Endothelial cell of umbilical vein (primary cell): Measurements from ENCODE around the gene USP16. TPM values are rescaled to one million over a fixed set of nuclear protein-coding genes. Genes with fewer than 3 reads are reported as not detected.

ENCODE experiments used
- BruUV-seq: library from RNA; stranded (reverse); fragments of 400-500 nt; replicated peaks from 2 replicates; lab custom pipeline; 2021; lab: Mats Ljungman, UMichigan
- CTCF ChIA-PET: fragments of 300-600, 350-600 bp; sonication (Branson Sonifier 250); formaldehyde crosslinking; loops from one replicate; lab custom pipeline; 2021; ENCODE audit warnings: antibody characterized with exemption, inconsistent platforms; lab: Charles Lee
- POLR2A ChIA-PET: fragments of 300-600, 350-600 bp; sonication (Branson Sonifier 250); formaldehyde crosslinking; loops from one replicate; lab custom pipeline; 2021; ENCODE audit warnings: antibody characterized with exemption, inconsistent platforms; lab: Charles Lee
- DNase-seq: peaks from one replicate; pipeline ENCODE4 v3.0.0-alpha.2; 2011; ENCODE audit warnings: low read depth, low spot score
- FAIRE-seq: peaks from 2 replicates; lab custom pipeline; 2011; peaks lifted over from hg19 to GRCh38; lab: Jason Lieb, UNC
- H2AFZ ChIP-seq: 2 replicates; pipeline ENCODE4 v1.6.0; 2012; ENCODE audit warnings: low read depth, low read length, control low read depth, inconsistent platforms
- H3K27ac ChIP-seq: 2 replicates; pipeline ENCODE4 v1.5.1; 2011; ENCODE audit warnings: low read depth, mild to moderate bottlenecking, control low read depth, low read length, moderate library complexity; ENCODE audit not compliant: insufficient read depth
- H3K27me3 ChIP-seq, 2 experiments: 2 replicates each; pipeline versions ENCODE4 v1.6.0 to v1.6.1; 2011; ENCODE audit warnings: low read length in 2 of 2, mixed read lengths in 1 of 2; ENCODE audit not compliant: control insufficient read depth in 2 of 2, insufficient read depth in 2 of 2
- H3K36me3 ChIP-seq, 2 experiments: 2 replicates in 1 of 2; 3 replicates in 1 of 2; pipeline ENCODE4 v1.5.1; 2011; ENCODE audit warnings: low read length in 2 of 2, mild to moderate bottlenecking in 1 of 2, moderate library complexity in 1 of 2; ENCODE audit not compliant: control insufficient read depth in 2 of 2, insufficient read depth in 2 of 2; ENCODE audit errors: extremely low read depth in 1 of 2
- H3K4me1 ChIP-seq: 3 replicates; pipeline ENCODE4 v1.5.1; 2011; ENCODE audit warnings: mild to moderate bottlenecking, low read length; ENCODE audit not compliant: control insufficient read depth, insufficient read depth; ENCODE audit errors: extremely low read depth
- H3K4me2 ChIP-seq: 2 replicates; pipeline ENCODE4 v1.6.1; 2011; ENCODE audit warnings: low read length, control low read depth, mixed read lengths; ENCODE audit not compliant: insufficient read depth
- H3K4me3 ChIP-seq, 3 experiments: fragments of 200-600 bp in 1 of 3; sonication (generic), shearing (Covaris generic) in 1 of 3; replicated peaks in 1 of 3; 2 replicates each; pipeline ENCODE4 v1.5.1; 2011 to 2016; ENCODE audit warnings: control low read depth in 3 of 3, low read length in 3 of 3, mild to moderate bottlenecking in 2 of 3, inconsistent platforms in 1 of 3, low read depth in 1 of 3, moderate library complexity in 1 of 3; ENCODE audit not compliant: insufficient read depth in 1 of 3
- H3K79me2 ChIP-seq: 2 replicates; pipeline ENCODE4 v1.6.0; 2012; ENCODE audit warnings: low read length, inconsistent platforms; ENCODE audit not compliant: control insufficient read depth, insufficient read depth
- H3K9ac ChIP-seq: replicated peaks from 2 replicates; pipeline ENCODE3; 2011; ENCODE audit warnings: low read length, control low read depth; ENCODE audit not compliant: insufficient read depth; ENCODE audit errors: extremely low read depth
- H3K9me1 ChIP-seq: replicated peaks from 3 replicates; pipeline ENCODE4 v1.6.0; 2011; ENCODE audit warnings: mild to moderate bottlenecking, low read length; ENCODE audit not compliant: control insufficient read depth, insufficient read depth; ENCODE audit errors: extremely low read depth
- H3K9me3 ChIP-seq: replicated peaks from 2 replicates; pipeline ENCODE4 v1.5.1; 2012; ENCODE audit warnings: low read length, inconsistent platforms; ENCODE audit not compliant: control insufficient read depth, insufficient read depth
- H4K20me1 ChIP-seq: replicated peaks from 2 replicates; pipeline ENCODE3; 2011; ENCODE audit warnings: mild to moderate bottlenecking, low read length; ENCODE audit not compliant: control insufficient read depth, insufficient read depth; ENCODE audit errors: extremely low read depth
- CTCF ChIP-seq, 2 donors: IDR thresholded peaks; 1 replicate in 1 of 2; 2 replicates in 1 of 2; pipeline ENCODE4 v1.5.1; 2011; ENCODE audit warnings: low read length in 2 of 2, mild to moderate bottlenecking in 2 of 2, moderate library complexity in 2 of 2, control low read depth in 1 of 2, inconsistent platforms in 1 of 2, low read depth in 1 of 2; ENCODE audit not compliant: insufficient read depth in 1 of 2; ENCODE audit errors: extremely low read depth in 1 of 2
- EZH2 ChIP-seq: IDR thresholded peaks from 2 replicates; pipeline ENCODE4 v1.6.1; 2012; ENCODE audit warnings: borderline replicate concordance, low read depth, mild to moderate bottlenecking, moderate library complexity, low read length, inconsistent platforms; ENCODE audit not compliant: severe bottlenecking
- FOS ChIP-seq: IDR thresholded peaks from 2 replicates; pipeline ENCODE4 v1.6.1; 2011; ENCODE audit warnings: mild to moderate bottlenecking, low read length, moderate library complexity, borderline replicate concordance; ENCODE audit not compliant: insufficient read depth
- GATA2 ChIP-seq: IDR thresholded peaks from 2 replicates; pipeline ENCODE4 v1.7.0; 2011; ENCODE audit warnings: low read depth, mild to moderate bottlenecking, moderate library complexity, mixed read lengths, low read length; ENCODE audit not compliant: insufficient read length, insufficient read depth
- JUN ChIP-seq: IDR thresholded peaks from 2 replicates; pipeline ENCODE4 v1.6.1; 2011; ENCODE audit warnings: borderline replicate concordance, low read depth; ENCODE audit not compliant: insufficient read length, insufficient read depth
- MAX ChIP-seq: IDR thresholded peaks from 2 replicates; pipeline ENCODE4 v1.6.1; 2011; ENCODE audit not compliant: insufficient read depth, insufficient read length
- MYC ChIP-seq: IDR thresholded peaks from one replicate; pipeline ENCODE4 v1.6.1; 2011; ENCODE audit warnings: mild to moderate bottlenecking, low read depth, low read length
- POLR2A ChIP-seq: IDR thresholded peaks from 2 replicates; pipeline ENCODE4 v1.6.1; 2012; ENCODE audit warnings: low read depth, mild to moderate bottlenecking, control low read depth, low read length
- POLR2AphosphoS5 ChIP-seq: IDR thresholded peaks from 2 replicates; pipeline ENCODE4 v1.6.1; 2012; ENCODE audit warnings: low read depth, mild to moderate bottlenecking, control low read depth, low read length, moderate library complexity; ENCODE audit not compliant: insufficient read depth
- dilution Hi-C: fragments of 300-500 bp; cut with MboI; formaldehyde crosslinking; loops from one replicate; pipeline ENCODE4 v1.15.0; 2019; ENCODE audit warnings: low sequenced_read_pairs; ENCODE audit not compliant: extremely low pct_ligation_motif_present
- intact Hi-C: fragments of 100-400 bp; cut with micrococcal nuclease; formaldehyde crosslinking; loops from one replicate; pipeline ENCODE4 v1.10.0; 2022
- polyA plus RNA-seq, 4 experiments: library from polyadenylated mRNA; depleted of rRNA in 3 of 4; stranded (reverse) in 3 of 4; unstranded in 1 of 4; fragments of >200 nt; gene quantifications; 2 replicates each; pipeline versions ENCODE4 v1.2.1 to v1.2.3, GENCODE V29; 2011 to 2012; ENCODE audit warnings: missing spikeins in 1 of 4
- total RNA-seq: library from RNA; stranded (reverse); gene quantifications from 2 replicates; pipeline ENCODE4 v1.2.3, GENCODE V29; 2021

The USP16 gene
- total and polyA plus RNA-seq, 2 donors (not counting 3 experiments of a cell fraction or from before 2014, with no cell fraction given): 5.9 to 31.3 TPM

- Histone ChIP-seq H3K4me1 (no peaks in the 10 kb centered on the region), H3K9ac (no peak overlapping the region), H3K9me1 (no peaks in the 10 kb centered on the region), H3K36me3 (peaks cover 20 to 28% of the 10 kb centered on the region in 2 experiments), H4K20me1 (no peaks in the 10 kb centered on the region), H2AFZ (no peak overlapping the region), H3K27me3 (no peaks in the 10 kb centered on the region), H3K4me2 (no peak overlapping the region), H3K79me2 (peaks cover 11% of the 10 kb centered on the region), H3K4me3 (no peak overlapping the region), H3K27ac (no peak overlapping the region), H3K9me3 (no peaks in the 10 kb centered on the region)
- dilution Hi-C loops (no loop called here), intact Hi-C loops (no loop called here)
- TF ChIP-seq MYC: no peak
- TF ChIP-seq MAX: no peak
- no peak for TF ChIP-seq POLR2AphosphoS5
- TF ChIP-seq POLR2A: no peak
- DNase-seq (no peak), FAIRE-seq (no peak)
- ChIA-PET CTCF (no interaction called here), POLR2A (no interaction called here)
- BruUV-seq: no TSS peak
Measured at GRCh38 chr21:29033871-29034270, 9.4 kb downstream of the USP16 start.

GRCh38 chr21:29034678-29035077 is 10.2 kb downstream of the USP16 start:
- no peak for DNase-seq
- TF ChIP-seq POLR2AphosphoS5 (no peak), MYC (no peak), POLR2A (no peak), MAX (no peak), CTCF (IDR thresholded peaks at IDR 0.05; ENCODE audit: extremely low read depth in 1 of 2, insufficient read depth in 1 of 2, low read depth in 1 of 2, low read length in 2 of 2) (no peak), GATA2 (no peak), FOS (no peak), EZH2 (no peak), JUN (no peak)
- ChIA-PET CTCF (no interaction called here), POLR2A (no interaction called here)
- Histone ChIP-seq H3K27ac (no peak overlapping the region), H3K9me1 (no peaks in the 10 kb centered on the region), H3K27me3 (no peaks in the 10 kb centered on the region), H3K79me2 (peaks cover 8% of the 10 kb centered on the region), H3K36me3 (peaks cover 22 to 31% of the 10 kb centered on the region in 2 experiments), H3K4me1 (no peaks in the 10 kb centered on the region), H3K4me2 (no peak overlapping the region), H3K9me3 (no peaks in the 10 kb centered on the region), H3K9ac (no peak overlapping the region), H4K20me1 (no peaks in the 10 kb centered on the region), H2AFZ (no peak overlapping the region), H3K4me3 (no peak overlapping the region)
- BruUV-seq: no TSS peak
- dilution Hi-C loops: no loop called here
- intact Hi-C loops: no loop called here
- no peak for FAIRE-seq
